Loucy (cell line): ENCODE data around the gene ATP5PB.

Experiments used
- H2AFZ ChIP-seq: fragments of 200-600 bp; sonication (generic); 2 replicates; pipeline ENCODE4 v1.6.0; 2016; ENCODE audit warnings: antibody characterized with exemption, mild to moderate bottlenecking, low read length, moderate library complexity
- H3F3A ChIP-seq: fragments of 200-600 bp; 2 replicates; pipeline ENCODE4 v1.6.0; 2016; ENCODE audit warnings: antibody characterized with exemption, low read depth, mild to moderate bottlenecking
- H3K27me3 ChIP-seq: fragments of 200-600 bp; sonication (generic); 2 replicates; pipeline ENCODE4 v1.6.1; 2014; ENCODE audit warnings: low read length, mild to moderate bottlenecking; ENCODE audit not compliant: insufficient read depth, poor library complexity, severe bottlenecking
- H3K36me3 ChIP-seq: fragments of 200-600 bp; sonication (generic); 2 replicates; pipeline ENCODE4 v1.6.1; 2016; ENCODE audit warnings: low read length; ENCODE audit not compliant: insufficient read depth
- H3K4me1 ChIP-seq: fragments of 200-600 bp; sonication (generic); 2 replicates; pipeline ENCODE4 v1.5.1; 2014; ENCODE audit warnings: low read length, mild to moderate bottlenecking; ENCODE audit not compliant: insufficient read depth, poor library complexity, severe bottlenecking
- H3K4me2 ChIP-seq: fragments of 200-600 bp; sonication (generic); 2 replicates; pipeline ENCODE4 v1.6.0; 2014; ENCODE audit warnings: antibody characterized with exemption, low read length, low read depth, mild to moderate bottlenecking; ENCODE audit not compliant: poor library complexity, severe bottlenecking
- H3K4me3 ChIP-seq: fragments of 200-600 bp; sonication (generic); 2 replicates; pipeline ENCODE4 v1.5.1; 2014; ENCODE audit warnings: low read length, mild to moderate bottlenecking, mixed read lengths; ENCODE audit not compliant: poor library complexity, severe bottlenecking
- H3K79me2 ChIP-seq: fragments of 200-600 bp; sonication (generic); 2 replicates; pipeline ENCODE4 v1.6.1; 2014; ENCODE audit warnings: low read length; ENCODE audit not compliant: insufficient read depth
- H3K9ac ChIP-seq: fragments of 200-600 bp; sonication (generic); 2 replicates; pipeline ENCODE4 v1.6.0; 2014; ENCODE audit warnings: mild to moderate bottlenecking, low read depth, low read length, moderate library complexity; ENCODE audit not compliant: poor library complexity, severe bottlenecking
- H3K9me2 ChIP-seq: fragments of 200-600 bp; sonication (generic); replicated peaks from 2 replicates; pipeline ENCODE4 v1.6.1; 2016; ENCODE audit warnings: low read depth, low read length, mixed read lengths
- H3K9me3 ChIP-seq: fragments of 200-600 bp; sonication (generic); 2 replicates; pipeline ENCODE4 v1.6.1; 2014; ENCODE audit warnings: mild to moderate bottlenecking, antibody characterized with exemption, low read length, low read depth; ENCODE audit not compliant: insufficient read depth
- H4K20me1 ChIP-seq: fragments of 200-600 bp; sonication (generic); 2 replicates; pipeline ENCODE4 v1.6.0; 2014; ENCODE audit warnings: antibody characterized with exemption, low read length, mild to moderate bottlenecking; ENCODE audit not compliant: insufficient read depth, poor library complexity, severe bottlenecking
- EZH2phosphoT487 ChIP-seq: fragments of 200-600 bp; IDR thresholded peaks from 2 replicates; pipeline ENCODE4 v1.6.1; 2018; ENCODE audit warnings: antibody characterized with exemption, mild to moderate bottlenecking, moderate library complexity, borderline replicate concordance
- TF ChIP-seq, protein P1 (sequence below): fragments of 200-600 bp; sonication (generic); conservative IDR thresholded peaks from 2 replicates; pipeline ENCODE4 v1.5.1; 2014; ENCODE audit warnings: mild to moderate bottlenecking, antibody characterized with exemption, low read length

ATP5PB gene

GRCh38 chr1:111412839-111413238, 36.4 kb upstream of the ATP5PB start:
- TF ChIP-seq EZH2phosphoT487, result no peak
- TF ChIP-seq, protein P1, sequence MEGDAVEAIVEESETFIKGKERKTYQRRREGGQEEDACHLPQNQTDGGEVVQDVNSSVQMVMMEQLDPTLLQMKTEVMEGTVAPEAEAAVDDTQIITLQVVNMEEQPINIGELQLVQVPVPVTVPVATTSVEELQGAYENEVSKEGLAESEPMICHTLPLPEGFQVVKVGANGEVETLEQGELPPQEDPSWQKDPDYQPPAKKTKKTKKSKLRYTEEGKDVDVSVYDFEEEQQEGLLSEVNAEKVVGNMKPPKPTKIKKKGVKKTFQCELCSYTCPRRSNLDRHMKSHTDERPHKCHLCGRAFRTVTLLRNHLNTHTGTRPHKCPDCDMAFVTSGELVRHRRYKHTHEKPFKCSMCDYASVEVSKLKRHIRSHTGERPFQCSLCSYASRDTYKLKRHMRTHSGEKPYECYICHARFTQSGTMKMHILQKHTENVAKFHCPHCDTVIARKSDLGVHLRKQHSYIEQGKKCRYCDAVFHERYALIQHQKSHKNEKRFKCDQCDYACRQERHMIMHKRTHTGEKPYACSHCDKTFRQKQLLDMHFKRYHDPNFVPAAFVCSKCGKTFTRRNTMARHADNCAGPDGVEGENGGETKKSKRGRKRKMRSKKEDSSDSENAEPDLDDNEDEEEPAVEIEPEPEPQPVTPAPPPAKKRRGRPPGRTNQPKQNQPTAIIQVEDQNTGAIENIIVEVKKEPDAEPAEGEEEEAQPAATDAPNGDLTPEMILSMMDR, result no peak
- Histone ChIP-seq H2AFZ (no peak overlapping the region), H4K20me1 (no peaks in the 10 kb centered on the region)

DNA sequence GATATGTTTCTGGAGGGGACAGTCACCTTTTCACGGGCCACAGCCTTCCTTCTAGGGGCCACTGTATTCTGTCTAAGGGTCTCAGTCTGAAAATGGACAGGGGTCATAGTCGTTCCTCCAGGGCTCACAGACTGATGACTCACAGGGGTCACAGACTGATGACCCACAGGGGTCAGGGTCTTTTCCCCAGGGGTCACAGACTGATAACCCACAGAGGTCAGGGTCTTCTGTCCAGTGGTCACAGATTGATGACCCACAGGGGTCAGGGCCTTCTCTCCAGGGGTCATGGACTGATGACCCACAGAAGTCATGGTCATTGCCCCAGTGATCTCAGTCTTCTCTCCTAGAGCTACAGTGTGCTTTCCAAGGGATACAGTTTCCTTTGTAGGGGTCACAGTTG, 34.5 kb upstream of the ATP5PB start:
- Histone ChIP-seq H3K79me2 (no peaks in the 10 kb centered on the region), H3K36me3 (no peaks in the 10 kb centered on the region), H3K9me3 (no peaks in the 10 kb centered on the region), H3K4me1 (no peaks in the 10 kb centered on the region), H3K9ac (no peak overlapping the region), H3K27me3 (no peaks in the 10 kb centered on the region), H2AFZ (no peak overlapping the region), H3K4me3 (no peak overlapping the region), H3K4me2 (no peak overlapping the region), H3K9me2 (no peaks in the 10 kb centered on the region), H4K20me1 (no peaks in the 10 kb centered on the region), H3F3A (no peaks in the 10 kb centered on the region)
- no peak for TF ChIP-seq EZH2phosphoT487
- TF ChIP-seq, protein P1, result no peak

More at GRCh38 chr1:111412839-111413238, 36.4 kb upstream of the ATP5PB start:
- Histone ChIP-seq H3K9ac (no peak overlapping the region), H3K4me1 (no peaks in the 10 kb centered on the region), H3K9me2 (no peaks in the 10 kb centered on the region), H3K9me3 (no peaks in the 10 kb centered on the region), H3K4me2 (no peak overlapping the region), H3K79me2 (no peaks in the 10 kb centered on the region), H3K36me3 (no peaks in the 10 kb centered on the region), H3K4me3 (no peak overlapping the region), H3K27me3 (no peaks in the 10 kb centered on the region), H3F3A (no peaks in the 10 kb centered on the region)

DNA sequence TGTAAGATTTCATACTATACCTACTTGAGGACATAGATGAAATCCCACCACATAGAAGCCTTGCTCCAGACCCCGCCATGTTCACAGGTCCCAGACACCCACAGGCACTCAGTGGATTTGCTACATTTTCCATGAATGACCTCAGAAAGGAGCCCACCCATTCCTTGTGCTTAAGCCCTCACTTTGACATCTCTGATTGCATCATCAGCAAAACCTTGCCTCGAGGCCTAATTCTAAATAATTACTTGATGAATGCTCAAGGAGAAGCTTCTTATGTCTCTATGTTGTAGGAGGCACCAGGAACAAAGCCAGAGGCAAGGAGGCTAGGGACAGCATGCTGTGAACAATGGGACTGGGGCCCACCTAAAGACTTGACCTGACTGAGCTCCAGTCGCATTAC, 33.8 kb upstream of the ATP5PB start:
- Histone ChIP-seq H3K79me2 (no peaks in the 10 kb centered on the region), H3K4me1 (no peaks in the 10 kb centered on the region), H3K9me2 (no peaks in the 10 kb centered on the region), H4K20me1 (no peaks in the 10 kb centered on the region), H3F3A (no peaks in the 10 kb centered on the region), H3K4me2 (no peak overlapping the region), H3K9me3 (no peaks in the 10 kb centered on the region), H2AFZ (no peak overlapping the region), H3K36me3 (no peaks in the 10 kb centered on the region), H3K4me3 (no peak overlapping the region), H3K27me3 (no peaks in the 10 kb centered on the region), H3K9ac (no peak overlapping the region)
- TF ChIP-seq, protein P1, result no peak
- no peak for TF ChIP-seq EZH2phosphoT487
